ENCODE results near the gene FBLN1. TPM values are rescaled to one million over a fixed set of nuclear protein-coding genes. Genes with fewer than 3 reads are reported as not detected.

Gene FBLN1
- total RNA-seq, 1 experiment from 2014 or later = 23.4 TPM

GRCh38 chr22:45472426-45472825 is 30.3 kb upstream of the FBLN1 start:
- POLR2A ChIA-PET = no interaction called here
- CTCF ChIA-PET = no interaction called here
- RAD21 ChIA-PET (ENCODE audit: low non-redundant PET in 1 of 2, low total read pairs in 2 of 2, uncharacterized antibody in 2 of 2, unreplicated experiment in 2 of 2) = no interaction called here
- H3K4me3 ChIP-seq (replicated peaks in 1 of 2; ENCODE audit: low read depth in 1 of 2, low read length in 2 of 2) = no peak overlapping the region
- H3K79me2 ChIP-seq (ENCODE audit: insufficient read depth, low read length) = no peaks in the 10 kb centered on the region
- H3K4me2 ChIP-seq (ENCODE audit: low read length) = no peak overlapping the region
- H3K9ac ChIP-seq (ENCODE audit: low read length) = no peak overlapping the region
- peak; percentile 22; the same call in 1 of the 2 replicates for TF ChIP-seq FOSL1 (IDR thresholded peaks at IDR 0.05; ENCODE audit: low read depth)
- TF ChIP-seq, protein P1, sequence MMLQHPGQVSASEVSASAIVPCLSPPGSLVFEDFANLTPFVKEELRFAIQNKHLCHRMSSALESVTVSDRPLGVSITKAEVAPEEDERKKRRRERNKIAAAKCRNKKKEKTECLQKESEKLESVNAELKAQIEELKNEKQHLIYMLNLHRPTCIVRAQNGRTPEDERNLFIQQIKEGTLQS (IDR thresholded peaks at IDR 0.05) = no peak
- DNase-seq (ENCODE audit: low read depth, low spot score) (no peak), ATAC-seq (no peak)
- no peaks in the 10 kb centered on the region for H3K9me2 ChIP-seq (ENCODE audit: insufficient read depth)
- BruUV-seq (replicated peaks) = no TSS peak
- H3K36me3 ChIP-seq (ENCODE audit: control insufficient read depth in 1 of 2, insufficient read depth in 2 of 2, low read length in 2 of 2) = no peaks in the 10 kb centered on the region
- H3K4me1 ChIP-seq (ENCODE audit: control insufficient read depth in 1 of 2, insufficient read depth in 2 of 2, low read length in 2 of 2) = peaks cover 9 to 16% of the 10 kb centered on the region in 2 experiments
- intact Hi-C loops (cut with micrococcal nuclease) = no loop called here
- H2AFZ ChIP-seq (ENCODE audit: low read depth, low read length, poor library complexity, severe bottlenecking) = no peak overlapping the region
- H3K27ac ChIP-seq (ENCODE audit: low read depth, low read length) = no peak overlapping the region
- H3K9me3 ChIP-seq (ENCODE audit: control insufficient read depth in 1 of 2, insufficient read depth in 1 of 2, low read depth in 1 of 2, low read length in 2 of 2) = no peaks in the 10 kb centered on the region
- no peaks in the 10 kb centered on the region for H4K20me1 ChIP-seq (ENCODE audit: insufficient read depth)
- H3K27me3 ChIP-seq (ENCODE audit: insufficient read depth, low read length) = no peaks in the 10 kb centered on the region

GRCh38 chr22:45473626-45474237 is 29.0 kb upstream of the FBLN1 start:
- no peak for ATAC-seq
- TF ChIP-seq TCF7L2 (IDR thresholded peaks at IDR 0.05; ENCODE audit: borderline replicate concordance, extremely low read depth, insufficient read depth, insufficient read length) (no peak), RAD21 (IDR thresholded peaks at IDR 0.05; ENCODE audit: low read depth) (no peak), MAX (IDR thresholded peaks at IDR 0.05) (no peak), YY1 (IDR thresholded peaks at IDR 0.05; ENCODE audit: extremely low read depth, insufficient replicate concordance, low read depth, low read length) (no peak), EZH2phosphoT487 (IDR thresholded peaks at IDR 0.05; ENCODE audit: borderline replicate concordance) (no peak), POLR2AphosphoS5 (IDR thresholded peaks at IDR 0.05; ENCODE audit: low read depth, low read length) (no peak), EGR1 (IDR thresholded peaks at IDR 0.05; ENCODE audit: low read depth) (no peak), CEBPB (IDR thresholded peaks at IDR 0.05; ENCODE audit: low read depth) (no peak), ZNF274 (IDR thresholded peaks at IDR 0.05; ENCODE audit: low read depth, low read length) (no peak), POLR2A (IDR thresholded peaks at IDR 0.05; ENCODE audit: borderline replicate concordance, extremely low read depth, insufficient read depth, insufficient read length) (no peak), SIN3A (IDR thresholded peaks at IDR 0.05; ENCODE audit: low read depth) (no peak), SRF (IDR thresholded peaks at IDR 0.05; ENCODE audit: low read depth) (no peak), ELF1 (IDR thresholded peaks at IDR 0.05; ENCODE audit: borderline replicate concordance, low read depth) (no peak), EZH2 (IDR thresholded peaks at IDR 0.05) (no peak), JUND (IDR thresholded peaks at IDR 0.05) (no peak)
- TF ChIP-seq, protein P2, sequence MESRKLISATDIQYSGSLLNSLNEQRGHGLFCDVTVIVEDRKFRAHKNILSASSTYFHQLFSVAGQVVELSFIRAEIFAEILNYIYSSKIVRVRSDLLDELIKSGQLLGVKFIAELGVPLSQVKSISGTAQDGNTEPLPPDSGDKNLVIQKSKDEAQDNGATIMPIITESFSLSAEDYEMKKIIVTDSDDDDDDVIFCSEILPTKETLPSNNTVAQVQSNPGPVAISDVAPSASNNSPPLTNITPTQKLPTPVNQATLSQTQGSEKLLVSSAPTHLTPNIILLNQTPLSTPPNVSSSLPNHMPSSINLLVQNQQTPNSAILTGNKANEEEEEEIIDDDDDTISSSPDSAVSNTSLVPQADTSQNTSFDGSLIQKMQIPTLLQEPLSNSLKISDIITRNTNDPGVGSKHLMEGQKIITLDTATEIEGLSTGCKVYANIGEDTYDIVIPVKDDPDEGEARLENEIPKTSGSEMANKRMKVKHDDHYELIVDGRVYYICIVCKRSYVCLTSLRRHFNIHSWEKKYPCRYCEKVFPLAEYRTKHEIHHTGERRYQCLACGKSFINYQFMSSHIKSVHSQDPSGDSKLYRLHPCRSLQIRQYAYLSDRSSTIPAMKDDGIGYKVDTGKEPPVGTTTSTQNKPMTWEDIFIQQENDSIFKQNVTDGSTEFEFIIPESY (IDR thresholded peaks at IDR 0.05; ENCODE audit: extremely low read depth, insufficient replicate concordance, low read length) = no peak

More at GRCh38 chr22:45473626-45474237, 29.0 kb upstream of the FBLN1 start:
- Histone ChIP-seq H3K9me2 (ENCODE audit: insufficient read depth) (no peaks in the 10 kb centered on the region), H2AFZ (ENCODE audit: low read depth, low read length, poor library complexity, severe bottlenecking) (no peak overlapping the region), H3K27me3 (ENCODE audit: insufficient read depth, low read length) (no peaks in the 10 kb centered on the region), H3K36me3 (ENCODE audit: control insufficient read depth in 1 of 2, insufficient read depth in 2 of 2, low read length in 2 of 2) (no peaks in the 10 kb centered on the region), H3K9me3 (ENCODE audit: control insufficient read depth in 1 of 2, insufficient read depth in 1 of 2, low read depth in 1 of 2, low read length in 2 of 2) (no peaks in the 10 kb centered on the region), H3K4me2 (ENCODE audit: low read length) (no peak overlapping the region), H3K4me3 (replicated peaks in 1 of 2; ENCODE audit: low read depth in 1 of 2, low read length in 2 of 2) (no peak overlapping the region), H3K79me2 (ENCODE audit: insufficient read depth, low read length) (no peaks in the 10 kb centered on the region), H3K9ac (ENCODE audit: low read length) (no peak overlapping the region), H4K20me1 (ENCODE audit: insufficient read depth) (no peaks in the 10 kb centered on the region), H3K4me1 (ENCODE audit: control insufficient read depth in 1 of 2, insufficient read depth in 2 of 2, low read length in 2 of 2) (peaks cover 15 to 20% of the 10 kb centered on the region in 2 experiments), H3K27ac (ENCODE audit: low read depth, low read length) (no peak overlapping the region)
- RAD21 ChIA-PET (ENCODE audit: low non-redundant PET in 1 of 2, low total read pairs in 2 of 2, uncharacterized antibody in 2 of 2, unreplicated experiment in 2 of 2) = no interaction called here
- no peak for DNase-seq (ENCODE audit: low read depth, low spot score)
- POLR2A ChIA-PET = no interaction called here
- intact Hi-C loops (cut with micrococcal nuclease) = no loop called here
- CTCF ChIA-PET = interaction anchor here (1.6 kb wide), 1 partner anchor 11 kb away, joined by 5 read pairs; no protein-coding TSS in a partner anchor
- BruUV-seq (replicated peaks) = no TSS peak

Data from HCT116 (cell line).